Kidney glomerular epithelial cell (primary cell): ENCODE results near the gene DRD4.

ENCODE experiments used
- DNase-seq: peaks from one replicate; lab custom pipeline; 2025; lab: John Stamatoyannopoulos, UW

The DRD4 gene

DNA sequence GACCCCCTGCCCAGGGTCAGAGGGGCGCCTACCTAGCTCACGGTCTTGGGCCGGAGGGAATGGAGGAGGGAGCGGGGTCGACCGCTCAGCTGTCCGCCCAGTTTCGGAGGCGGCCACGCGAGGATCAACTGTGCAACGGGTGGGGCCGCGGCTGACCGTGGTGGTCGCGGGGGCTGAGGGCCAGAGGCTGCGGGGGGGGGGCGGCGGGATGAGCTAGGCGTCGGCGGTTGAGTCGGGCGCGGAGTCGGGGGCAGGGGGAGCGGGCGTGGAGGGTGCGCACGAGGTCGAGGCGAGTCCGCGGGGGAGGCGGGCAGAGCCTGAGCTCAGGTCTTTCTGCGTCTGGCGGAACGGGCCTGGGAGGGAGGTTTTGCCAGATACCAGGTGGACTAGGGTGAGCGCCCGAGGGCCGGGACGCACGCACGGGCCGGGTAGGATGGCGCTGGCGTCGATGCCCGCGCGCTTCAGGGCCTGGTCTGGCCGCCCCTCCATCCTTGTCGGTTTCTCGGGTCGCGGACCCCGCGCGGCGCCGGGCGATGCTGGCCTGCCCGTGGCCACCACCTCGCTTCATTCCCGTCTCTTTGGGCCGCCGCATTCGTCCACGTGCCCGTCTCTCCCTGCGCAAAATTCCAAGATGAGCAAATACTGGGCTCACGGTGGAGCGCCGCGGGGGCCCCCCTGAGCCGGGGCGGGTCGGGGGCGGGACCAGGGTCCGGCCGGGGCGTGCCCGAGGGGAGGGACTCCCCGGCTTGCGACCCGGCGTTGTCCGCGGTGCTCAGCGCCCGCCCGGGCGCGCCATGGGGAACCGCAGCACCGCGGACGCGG, at the start of gene DRD4:
TSS of gene DRD4 (plus strand) at position 759 of the 822 bp plus-strand sequence. CDS start at position 795, 36 bp downstream.
- no peak for DNase-seq

DNA sequence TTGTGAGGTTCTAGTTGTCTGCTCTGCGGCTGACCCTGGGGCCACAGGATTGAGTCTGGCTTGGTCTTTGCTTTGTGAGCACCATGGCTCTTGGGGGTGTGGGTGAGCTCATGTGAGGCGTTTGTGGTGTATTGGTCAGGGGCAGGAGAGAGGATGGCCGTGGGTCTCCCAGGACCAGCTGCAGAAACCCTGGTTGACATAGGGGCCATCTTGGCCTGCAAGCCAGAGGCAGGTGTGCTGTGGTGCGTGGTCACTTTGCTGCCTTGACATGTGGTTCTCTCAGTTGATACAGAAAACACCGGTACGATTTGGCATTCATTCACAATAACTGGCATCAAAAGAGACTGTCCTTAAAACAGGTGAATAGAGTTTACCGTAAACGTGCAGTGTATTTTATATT, 49.5 kb upstream of the DRD4 start:
- no peak for DNase-seq

DNA sequence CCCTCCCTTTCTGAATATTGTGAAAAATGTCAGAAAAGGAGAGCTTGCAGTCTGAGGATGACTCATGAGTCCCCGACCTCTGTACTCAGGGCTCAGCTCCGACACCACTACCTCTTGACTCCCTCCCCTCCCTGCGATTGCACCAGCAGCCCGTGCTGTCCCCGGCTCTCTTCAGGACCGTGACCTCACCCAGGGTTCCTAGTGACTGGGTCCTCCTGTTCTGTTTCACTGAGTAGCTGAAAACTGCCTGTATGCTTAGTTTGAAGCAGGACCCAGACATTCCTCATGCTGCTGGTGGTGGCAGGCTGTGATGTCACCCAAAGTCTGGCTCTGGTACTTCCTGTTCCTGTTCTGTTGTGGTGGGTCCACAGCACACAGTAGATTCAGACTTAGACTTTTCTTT, 49.1 kb upstream of the DRD4 start:
- peak; percentile 55 for DNase-seq

DNA sequence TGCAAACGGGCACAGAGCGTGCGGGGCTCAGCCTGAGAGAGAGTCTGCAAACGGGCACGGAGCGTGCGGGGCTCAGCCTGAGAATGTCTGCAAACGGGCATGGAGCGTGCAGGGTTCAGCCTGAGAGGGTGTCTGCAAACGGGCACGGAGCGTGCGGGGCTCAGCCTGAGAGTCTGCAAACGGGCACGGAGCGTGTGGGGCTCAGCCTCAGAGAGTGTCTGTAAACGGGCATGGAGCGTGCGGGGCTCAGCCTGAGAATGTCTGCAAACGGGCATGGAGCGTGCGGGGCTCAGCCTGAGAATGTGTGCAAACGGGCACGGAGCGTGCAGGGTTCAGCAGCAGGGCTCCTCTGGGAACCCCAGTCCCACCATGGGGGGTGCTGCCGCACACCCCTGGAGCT, 47.3 kb upstream of the DRD4 start:
- no peak for DNase-seq

DNA sequence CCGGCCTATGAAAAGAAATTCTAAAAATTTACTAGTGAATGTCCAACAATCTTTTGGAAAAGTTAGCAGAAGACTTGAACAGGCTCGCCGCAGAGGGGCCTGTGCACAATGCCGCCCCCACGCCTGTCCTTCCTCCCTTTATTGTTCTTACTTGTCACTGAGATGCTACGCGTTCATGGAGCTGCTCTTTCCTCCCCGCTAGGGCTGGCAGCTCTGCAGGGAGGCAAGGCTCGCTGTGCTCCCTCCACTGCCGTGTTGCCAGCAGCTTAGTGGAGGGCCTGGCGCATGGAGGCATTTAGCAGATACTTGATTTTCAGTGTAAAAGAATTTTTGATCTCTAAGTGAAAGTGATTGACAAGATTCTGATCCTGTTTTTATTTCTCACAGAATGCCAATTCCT, 46.1 kb upstream of the DRD4 start:
- no peak for DNase-seq

DNA sequence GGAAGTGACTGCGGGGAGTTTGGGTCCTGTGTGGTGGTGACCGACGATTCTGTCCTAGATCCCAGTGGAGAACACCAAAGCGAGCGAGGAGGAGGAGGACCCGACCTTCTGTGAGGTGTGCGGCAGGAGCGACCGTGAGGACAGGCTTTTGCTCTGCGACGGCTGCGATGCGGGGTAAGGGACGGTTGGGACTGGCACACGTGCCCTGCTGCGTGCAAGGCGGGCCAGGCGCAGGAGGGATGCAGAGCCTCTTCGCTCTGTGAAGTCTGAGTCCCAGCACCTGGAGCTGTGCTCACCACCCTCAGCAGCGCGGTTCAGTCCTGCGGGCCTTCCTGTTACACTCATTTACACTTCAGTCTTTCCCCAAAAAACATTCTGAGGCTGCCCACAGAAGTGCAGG, 44.6 kb upstream of the DRD4 start:
- no peak for DNase-seq

DNA sequence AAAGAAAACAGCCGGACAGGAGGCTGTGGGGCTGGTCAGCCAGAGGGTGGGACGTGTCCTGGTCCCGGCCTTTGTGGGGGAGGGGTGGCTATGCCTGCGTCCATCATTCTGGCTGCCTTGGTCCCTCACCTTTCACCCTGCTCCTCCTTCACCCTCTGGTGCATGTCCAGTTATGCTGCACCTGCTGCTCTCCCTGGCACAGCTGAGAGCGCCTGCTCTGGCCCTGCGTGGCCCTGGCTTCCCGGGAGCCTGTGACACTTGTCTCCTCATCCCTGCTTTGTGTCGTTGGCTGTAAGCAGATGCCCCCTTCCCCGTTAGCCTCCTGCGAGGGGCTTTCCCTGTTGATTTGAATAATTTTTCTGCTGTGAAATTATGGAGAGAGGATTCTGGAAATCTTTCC, 44.2 kb upstream of the DRD4 start:
- DNase-seq = no peak

DNA sequence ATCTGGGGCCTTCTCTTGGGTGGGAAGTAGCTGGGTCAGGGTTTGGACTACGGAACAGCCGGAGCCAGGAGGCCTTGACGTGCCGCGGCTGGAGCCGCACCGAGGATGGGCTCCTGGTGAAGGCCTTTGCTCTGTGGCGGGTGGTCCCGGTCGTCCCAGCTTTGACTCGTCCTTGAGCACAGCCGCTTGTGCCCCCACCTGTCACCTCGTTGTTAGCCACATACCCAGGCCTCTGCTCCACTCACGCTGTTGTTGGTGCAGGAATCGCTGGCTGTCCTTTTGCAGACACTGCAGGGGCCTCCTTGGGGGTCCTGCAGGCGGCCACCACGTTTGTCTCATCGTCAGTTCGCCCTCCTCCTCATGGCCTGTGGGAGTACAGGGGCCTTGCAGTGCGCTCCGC, 43.7 kb upstream of the DRD4 start:
- DNase-seq = no peak

DNA sequence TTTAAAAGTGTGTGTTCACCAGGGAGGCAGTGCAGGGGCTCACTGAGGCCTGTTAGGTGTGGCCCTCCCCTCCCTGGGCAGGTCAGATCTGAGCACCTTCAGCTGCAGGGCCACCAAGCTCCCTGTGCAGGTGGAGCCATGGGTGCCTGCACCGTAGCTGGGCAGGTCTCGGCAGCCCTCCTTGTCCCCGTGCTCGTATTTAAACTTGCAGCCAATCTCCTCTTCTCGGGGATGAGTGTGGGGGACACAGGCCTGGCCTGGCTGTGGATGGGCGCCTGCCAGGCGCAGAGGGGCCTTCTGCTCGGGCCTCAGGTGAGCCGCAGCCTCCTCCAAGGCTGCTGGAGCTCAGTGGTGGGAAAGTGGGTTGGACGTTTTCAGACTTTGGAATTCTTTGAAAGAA, 41.7 kb upstream of the DRD4 start:
- DNase-seq = no peak

DNA sequence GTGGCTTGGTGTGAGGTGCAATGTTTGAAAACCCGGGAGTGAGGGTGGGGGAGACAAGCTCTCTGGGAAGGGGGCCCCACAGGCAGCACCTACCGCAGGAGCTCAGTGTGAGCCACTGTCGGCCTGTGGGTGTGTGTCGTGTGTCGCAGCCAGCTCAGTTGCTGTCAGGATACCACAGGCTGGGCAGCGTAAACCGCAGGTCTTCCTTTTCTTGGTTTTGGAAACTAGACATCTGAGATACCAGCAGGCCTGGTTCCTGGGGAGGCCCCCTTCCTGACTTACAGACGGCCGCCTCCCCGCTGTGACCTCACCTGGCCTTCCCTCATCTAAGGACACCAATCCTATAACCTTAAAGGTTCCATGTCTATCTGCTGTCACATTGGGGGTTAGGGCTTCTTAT, 40.7 kb upstream of the DRD4 start:
- DNase-seq = no peak

DNA sequence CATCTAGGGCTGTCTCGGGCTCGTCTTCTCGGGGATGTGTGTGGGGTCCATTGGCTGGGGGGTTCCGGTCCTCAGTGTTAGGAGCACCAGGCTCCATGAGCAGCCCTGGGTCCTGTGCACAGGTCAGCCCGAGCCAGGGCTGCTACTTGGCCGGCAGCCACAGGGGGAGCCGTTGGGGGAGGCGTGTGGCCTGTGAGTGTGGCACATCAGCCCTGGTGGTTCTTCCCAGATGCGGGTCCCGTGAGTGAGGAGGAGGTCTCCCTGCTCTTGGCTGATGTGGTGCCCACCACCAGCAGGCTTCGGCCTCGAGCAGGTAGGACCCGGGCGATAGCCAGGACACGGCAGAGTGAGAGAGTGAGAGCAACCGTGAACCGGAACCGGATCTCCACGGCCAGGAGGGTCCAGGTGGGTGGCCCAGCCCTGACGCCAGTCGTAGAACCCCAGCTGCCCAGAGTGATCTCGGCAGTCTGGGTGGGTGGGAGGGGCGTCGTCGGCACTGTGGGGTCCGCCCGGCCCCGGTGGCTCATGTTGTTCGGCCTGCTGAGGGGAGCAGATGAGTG, 39.8 kb upstream of the DRD4 start:
- no peak for DNase-seq

DNA sequence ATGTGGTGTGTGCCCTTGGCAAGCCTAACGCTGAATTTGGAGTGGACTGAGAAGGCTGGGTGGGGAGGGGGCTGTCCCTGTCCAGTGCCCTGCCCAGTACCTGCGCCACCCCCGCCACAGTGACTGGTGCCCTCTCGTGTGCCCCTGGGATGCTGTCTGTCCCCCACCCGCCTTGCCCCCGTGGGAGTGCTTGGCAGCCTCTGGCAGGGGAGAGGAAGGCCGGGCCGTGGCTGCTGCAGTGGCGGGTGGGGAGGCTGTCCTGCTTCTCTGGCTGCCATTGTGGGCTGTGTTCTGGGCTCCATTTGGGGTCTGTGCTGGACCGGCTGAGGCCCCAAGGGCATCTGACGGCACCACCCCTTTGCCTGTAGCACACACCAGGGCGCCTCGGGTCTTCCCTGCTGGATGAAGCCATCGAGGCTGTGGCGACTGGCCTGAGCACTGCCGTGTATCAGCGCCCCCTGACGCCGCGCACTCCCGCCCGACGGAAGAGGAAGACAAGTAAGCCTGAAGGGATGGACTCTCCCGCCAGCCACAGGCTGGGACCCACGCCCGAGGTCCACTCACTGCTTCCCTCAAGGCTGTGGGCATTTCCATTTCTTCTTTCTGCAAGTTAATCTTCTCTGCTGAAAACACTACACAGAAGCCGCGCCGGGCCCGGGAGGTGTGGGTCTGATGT, 38.9 kb upstream of the DRD4 start:
- DNase-seq = no peak

DNA sequence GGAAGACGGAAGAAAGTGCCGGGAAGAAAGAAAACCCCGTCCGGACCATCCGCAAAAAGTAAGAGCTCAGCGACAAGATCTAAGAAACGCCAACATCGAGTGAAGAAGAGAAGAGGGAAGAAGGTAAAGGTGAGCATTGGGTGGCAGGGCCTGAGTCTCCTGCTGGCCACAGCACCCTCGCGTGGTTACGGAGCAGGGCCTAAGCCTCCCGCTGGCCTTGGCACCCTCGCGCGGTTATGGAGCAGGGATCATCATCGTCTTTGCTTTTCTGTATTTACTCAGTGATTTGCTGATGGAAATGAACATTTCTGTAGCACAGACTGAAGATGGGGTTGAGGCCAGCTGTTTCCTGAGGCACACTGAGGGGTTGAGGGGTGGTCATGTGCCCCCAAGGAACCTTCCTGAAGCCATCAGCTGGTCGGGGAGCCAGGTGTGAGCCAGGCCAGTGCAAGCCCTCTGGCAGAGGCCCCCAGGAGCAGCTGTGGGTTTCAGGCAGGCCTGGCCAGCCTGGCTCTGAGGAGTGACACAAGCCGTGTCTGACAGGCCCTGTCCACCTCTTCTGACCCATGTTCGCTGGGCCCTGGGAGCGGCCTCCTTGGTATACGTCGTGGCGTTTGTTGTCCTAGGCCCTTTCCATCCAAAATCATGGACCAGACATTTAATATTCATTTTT, 35.4 kb upstream of the DRD4 start:
- no peak for DNase-seq

DNA sequence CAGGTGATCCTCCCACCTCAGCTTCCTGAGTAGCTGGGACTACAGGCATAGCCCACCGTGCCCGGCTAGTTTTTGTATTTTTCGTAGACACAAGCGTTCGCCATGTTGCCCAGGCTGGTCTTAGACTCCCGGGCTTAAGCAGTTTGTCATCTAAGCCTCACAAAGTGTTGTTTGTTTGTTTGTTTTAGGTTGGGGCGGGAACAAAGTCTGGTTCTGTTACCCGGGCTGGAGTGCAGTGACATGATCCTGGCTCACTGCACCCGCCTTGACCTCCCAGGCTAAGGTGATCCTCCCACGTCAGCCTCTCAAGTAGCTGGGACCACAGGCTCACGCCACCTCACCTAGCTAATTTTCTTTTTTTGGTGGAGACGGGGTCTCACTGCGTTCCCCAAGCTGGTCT, 33.9 kb upstream of the DRD4 start:
- DNase-seq = no peak

DNA sequence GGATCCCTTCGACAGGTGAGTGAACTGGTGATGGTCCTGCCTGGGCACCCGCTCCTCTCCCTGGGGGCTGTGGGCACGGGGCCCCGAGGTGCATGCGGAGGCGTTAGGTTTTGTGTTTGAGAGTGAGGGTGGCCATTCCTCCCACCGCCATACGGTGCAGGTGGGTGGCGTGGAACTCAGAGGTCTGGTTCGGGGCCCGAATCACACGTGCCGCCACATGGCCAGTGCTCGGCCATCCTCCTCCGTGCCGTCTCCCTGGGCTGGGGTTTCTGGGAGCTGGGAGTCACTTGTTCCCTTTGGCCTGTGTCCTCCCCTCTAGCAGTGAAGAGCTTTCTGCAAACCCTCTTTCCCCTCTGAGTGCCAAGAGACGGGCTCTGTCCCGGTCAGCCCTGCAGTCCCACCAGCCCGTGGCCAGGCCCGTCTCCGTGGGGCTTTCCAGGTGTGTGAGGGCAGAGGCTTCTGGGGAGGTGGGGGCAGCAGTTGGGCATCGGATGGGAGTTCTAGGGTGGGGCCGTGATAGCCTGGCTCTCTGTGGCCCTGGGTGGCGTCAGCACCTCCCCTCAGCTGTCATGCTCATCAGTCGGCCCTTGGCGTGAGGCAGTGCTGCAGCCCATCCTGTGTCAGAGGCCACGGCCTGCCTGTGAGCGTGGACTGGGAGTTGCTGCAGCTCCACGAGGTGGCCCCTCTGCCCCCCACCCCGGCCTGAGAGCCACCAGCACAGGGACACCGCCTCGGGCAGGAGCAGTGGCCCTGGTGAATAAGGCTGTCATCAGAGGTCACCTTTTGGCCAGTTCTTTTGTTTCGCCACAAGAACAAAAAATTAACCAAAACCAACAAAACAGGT, 31.6 kb upstream of the DRD4 start:
- DNase-seq = no peak

DNA sequence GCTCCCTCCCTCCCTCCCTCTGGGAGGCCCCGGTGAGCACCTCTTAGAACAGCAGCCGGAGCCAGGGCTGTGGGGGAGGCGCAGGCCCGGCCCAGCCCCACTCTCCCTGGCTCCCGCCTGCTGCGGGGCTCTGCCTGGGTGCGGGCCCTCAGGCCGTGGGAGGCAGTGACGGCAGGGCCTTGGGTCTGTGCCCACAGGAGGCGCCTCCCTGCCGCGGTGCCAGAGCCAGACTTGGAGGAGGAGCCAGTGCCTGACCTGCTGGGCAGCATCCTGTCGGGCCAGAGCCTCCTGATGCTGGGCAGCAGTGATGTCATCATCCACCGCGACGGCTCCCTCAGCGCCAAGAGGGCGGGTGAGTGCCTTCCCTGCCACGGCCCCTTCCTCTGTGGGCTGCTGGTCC, 30.8 kb upstream of the DRD4 start:
- DNase-seq = peak; percentile 84

DNA sequence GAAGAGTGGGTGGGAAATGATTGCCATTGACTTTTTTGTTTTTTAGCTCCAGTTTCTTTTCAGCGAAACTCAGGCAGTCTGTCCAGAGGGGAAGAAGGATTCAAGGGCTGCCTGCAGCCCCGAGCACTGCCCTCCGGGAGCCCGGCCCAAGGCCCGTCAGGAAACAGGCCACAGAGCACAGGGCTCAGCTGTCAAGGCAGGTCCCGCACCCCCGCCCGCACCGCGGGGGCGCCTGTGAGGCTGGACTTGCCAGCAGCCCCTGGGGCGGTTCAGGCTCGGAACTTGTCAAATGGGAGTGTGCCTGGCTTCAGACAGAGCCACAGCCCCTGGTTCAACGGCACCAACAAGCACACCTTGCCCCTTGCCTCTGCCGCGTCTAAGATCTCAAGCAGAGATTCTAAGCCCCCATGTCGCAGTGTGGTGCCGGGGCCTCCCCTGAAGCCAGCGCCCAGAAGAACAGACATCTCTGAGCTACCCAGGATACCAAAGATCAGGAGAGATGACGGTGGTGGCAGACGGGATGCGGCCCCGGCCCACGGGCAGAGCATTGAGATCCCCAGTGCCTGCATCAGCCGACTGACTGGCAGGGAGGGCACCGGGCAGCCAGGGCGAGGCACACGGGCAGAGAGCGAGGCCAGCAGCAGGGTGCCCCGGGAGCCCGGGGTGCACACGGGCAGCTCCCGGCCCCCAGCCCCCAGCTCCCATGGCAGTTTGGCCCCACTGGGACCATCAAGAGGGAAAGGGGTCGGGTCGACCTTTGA, 29.9 kb upstream of the DRD4 start:
- DNase-seq = no peak

DNA sequence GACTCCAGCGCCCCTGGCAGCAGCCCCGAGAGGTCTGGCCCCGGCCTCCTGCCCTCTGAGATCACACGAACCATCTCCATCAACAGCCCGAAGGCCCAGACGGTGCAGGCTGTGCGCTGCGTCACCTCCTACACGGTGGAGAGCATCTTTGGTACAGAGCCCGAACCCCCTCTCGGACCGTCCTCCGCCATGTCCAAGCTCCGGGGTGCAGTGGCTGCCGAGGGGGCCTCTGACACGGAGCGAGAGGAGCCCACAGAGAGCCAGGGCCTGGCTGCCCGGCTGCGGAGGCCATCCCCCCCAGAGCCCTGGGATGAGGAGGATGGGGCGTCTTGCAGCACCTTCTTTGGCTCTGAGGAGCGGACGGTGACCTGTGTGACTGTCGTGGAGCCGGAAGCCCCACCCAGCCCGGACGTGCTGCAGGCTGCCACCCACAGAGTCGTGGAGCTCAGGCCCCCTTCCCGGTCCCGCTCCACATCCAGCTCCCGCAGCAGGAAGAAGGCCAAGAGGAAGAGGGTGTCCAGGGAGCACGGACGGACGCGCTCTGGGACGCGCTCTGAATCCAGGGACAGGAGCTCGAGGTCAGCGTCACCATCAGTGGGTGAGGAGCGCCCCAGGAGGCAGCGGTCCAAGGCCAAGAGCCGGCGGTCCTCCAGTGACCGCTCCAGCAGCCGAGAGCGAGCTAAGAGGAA, 29.0 kb upstream of the DRD4 start:
- DNase-seq = no peak

DNA sequence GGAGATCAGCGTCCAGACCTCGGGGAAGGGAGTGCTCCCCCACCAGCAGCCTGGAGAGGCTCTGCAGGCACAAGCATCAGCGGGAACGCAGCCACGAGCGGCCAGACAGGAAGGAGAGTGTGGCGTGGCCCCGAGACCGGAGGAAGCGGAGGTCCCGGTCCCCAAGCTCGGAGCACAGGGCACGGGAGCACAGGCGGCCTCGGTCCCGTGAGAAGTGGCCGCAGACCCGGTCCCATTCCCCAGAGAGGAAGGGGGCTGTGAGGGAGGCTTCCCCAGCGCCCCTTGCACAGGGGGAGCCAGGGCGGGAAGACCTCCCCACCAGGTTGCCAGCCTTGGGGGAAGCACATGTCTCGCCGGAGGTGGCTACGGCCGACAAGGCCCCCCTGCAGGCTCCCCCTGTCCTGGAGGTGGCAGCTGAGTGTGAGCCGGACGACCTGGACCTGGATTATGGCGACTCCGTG, 28.2 kb upstream of the DRD4 start:
- no peak for DNase-seq

DNA sequence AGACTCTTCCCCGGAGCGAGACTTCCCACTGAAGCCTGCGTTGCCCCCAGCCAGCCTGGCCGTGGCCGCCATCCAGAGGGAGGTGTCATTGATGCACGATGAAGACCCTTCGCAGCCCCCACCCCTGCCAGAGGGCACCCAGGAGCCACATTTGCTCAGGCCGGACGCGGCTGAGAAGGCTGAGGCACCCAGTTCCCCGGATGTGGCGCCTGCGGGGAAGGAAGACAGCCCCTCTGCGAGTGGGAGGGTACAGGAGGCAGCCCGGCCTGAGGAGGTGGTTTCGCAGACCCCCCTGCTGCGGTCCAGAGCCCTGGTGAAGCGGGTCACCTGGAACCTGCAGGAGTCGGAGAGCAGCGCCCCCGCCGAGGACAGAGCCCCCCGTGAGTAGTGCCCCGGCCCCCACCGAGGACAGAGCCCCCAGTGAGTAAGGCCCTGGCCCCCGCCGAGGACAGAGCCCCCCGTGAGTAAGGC, 27.7 kb upstream of the DRD4 start:
- no peak for DNase-seq
